ENCODE results near the gene STX8. TPM values are rescaled to one million over a fixed set of nuclear protein-coding genes. Genes with fewer than 3 reads are reported as not detected.

The STX8 gene
- total RNA-seq, 2 experiments from 2014 or later = 75.2 to 75.8 TPM

- ChIA-PET CTCF (interaction anchor here (0.9 to 1.7 kb wide), 12 partner anchors 9 to 526 kb away, joined by 3 to 10 read pairs (median 4); no protein-coding TSS in a partner anchor), POLR2A (no interaction called here)
- Mint-ChIP-seq H3K36me3 (no peaks in the 10 kb centered on the region), H3K4me3 (no peak overlapping the region), H3K27me3 (no peaks in the 10 kb centered on the region), H3K27ac (no peak overlapping the region), H3K9me3 (no peaks in the 10 kb centered on the region), H3K4me1 (ENCODE audit: low read depth) (peaks cover 13% of the 10 kb centered on the region)
- intact Hi-C loops (cut with micrococcal nuclease) = loop anchor here (5.0 to 10.0 kb wide), 2 partner anchors 407 to 525 kb away; no protein-coding TSS in a partner anchor
- DNase-seq = no peak
Measured at GRCh38 chr17:9522074-9522473, 53.5 kb downstream of the STX8 start.

DNA sequence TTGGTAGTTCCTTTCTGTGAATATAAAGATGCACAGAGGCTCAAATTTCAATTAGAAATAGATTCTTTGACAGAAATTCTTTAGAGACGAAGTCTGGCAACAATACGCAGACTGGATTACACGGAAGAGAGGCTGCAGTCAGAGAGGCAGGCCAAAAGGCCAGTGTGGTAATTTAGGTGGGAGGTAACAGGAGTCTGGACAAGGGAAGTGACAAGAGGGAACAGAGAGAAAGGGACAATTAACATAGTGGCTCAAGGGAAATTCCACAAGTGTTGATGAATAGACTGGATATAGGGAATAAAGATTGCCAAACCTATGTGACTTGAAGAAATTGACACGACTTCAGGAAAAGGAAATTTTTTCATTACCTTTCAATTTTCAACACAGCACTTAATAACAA, 54.6 kb downstream of the STX8 start:
- ChIA-PET CTCF (interaction anchor here (0.9 to 1.6 kb wide), 4 partner anchors 115 to 523 kb away, joined by 3 to 6 read pairs (median 6); no protein-coding TSS in a partner anchor), POLR2A (no interaction called here)
- Mint-ChIP-seq H3K27ac (no peak overlapping the region), H3K9me3 (no peaks in the 10 kb centered on the region), H3K36me3 (no peaks in the 10 kb centered on the region), H3K27me3 (no peaks in the 10 kb centered on the region), H3K4me3 (no peak overlapping the region), H3K4me1 (ENCODE audit: low read depth) (peaks cover 15% of the 10 kb centered on the region)
- DNase-seq = no peak
- intact Hi-C loops (cut with micrococcal nuclease) = loop anchor here (5.0 to 10.0 kb wide), 2 partner anchors 406 to 524 kb away; no protein-coding TSS in a partner anchor

DNA sequence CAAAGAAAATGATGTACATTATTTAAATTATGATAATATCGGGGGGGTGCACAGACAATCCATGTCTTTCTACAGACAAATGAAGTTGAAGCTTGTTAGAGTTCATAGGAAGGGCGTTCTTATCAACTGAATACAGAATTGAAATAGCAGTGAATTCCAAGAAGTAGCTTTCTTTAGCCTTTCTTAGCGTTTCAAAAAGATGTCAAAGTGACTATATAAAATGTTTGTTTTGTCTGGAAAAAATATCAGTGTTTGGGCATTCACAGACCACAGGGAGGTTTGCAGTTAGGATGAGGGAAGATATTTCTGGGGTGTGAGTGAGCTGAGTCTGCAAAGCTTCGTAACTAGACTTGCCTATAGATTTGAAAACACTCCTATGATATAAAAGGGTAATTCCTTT, 55.0 kb downstream of the STX8 start:
- Mint-ChIP-seq H3K9me3 (no peaks in the 10 kb centered on the region), H3K4me1 (ENCODE audit: low read depth) (peaks cover 15% of the 10 kb centered on the region), H3K27ac (no peak overlapping the region), H3K27me3 (no peaks in the 10 kb centered on the region), H3K4me3 (no peak overlapping the region), H3K36me3 (no peaks in the 10 kb centered on the region)
- intact Hi-C loops (cut with micrococcal nuclease) = loop anchor here (5.0 to 10.0 kb wide), 2 partner anchors 406 to 523 kb away; no protein-coding TSS in a partner anchor
- ChIA-PET CTCF (interaction anchor here (0.8 to 1.4 kb wide), 5 partner anchors 8 to 523 kb away, joined by 3 to 6 read pairs (median 3); no protein-coding TSS in a partner anchor), POLR2A (no interaction called here)
- no peak for DNase-seq

- Mint-ChIP-seq H3K4me1 (ENCODE audit: low read depth) (peaks cover 15% of the 10 kb centered on the region), H3K36me3 (no peaks in the 10 kb centered on the region), H3K27me3 (no peaks in the 10 kb centered on the region), H3K4me3 (no peak overlapping the region), H3K27ac (no peak overlapping the region), H3K9me3 (no peaks in the 10 kb centered on the region)
- intact Hi-C loops (cut with micrococcal nuclease) = loop anchor here (5.0 to 10.0 kb wide), 3 partner anchors 115 to 522 kb away; no protein-coding TSS in a partner anchor
- ChIA-PET CTCF (interaction anchor here (0.8 to 1.4 kb wide), 5 partner anchors 9 to 522 kb away, joined by 3 to 6 read pairs (median 3); no protein-coding TSS in a partner anchor), POLR2A (no interaction called here)
- no peak for DNase-seq
Measured at GRCh38 chr17:9519583-9520272, 55.9 kb downstream of the STX8 start.

DNA sequence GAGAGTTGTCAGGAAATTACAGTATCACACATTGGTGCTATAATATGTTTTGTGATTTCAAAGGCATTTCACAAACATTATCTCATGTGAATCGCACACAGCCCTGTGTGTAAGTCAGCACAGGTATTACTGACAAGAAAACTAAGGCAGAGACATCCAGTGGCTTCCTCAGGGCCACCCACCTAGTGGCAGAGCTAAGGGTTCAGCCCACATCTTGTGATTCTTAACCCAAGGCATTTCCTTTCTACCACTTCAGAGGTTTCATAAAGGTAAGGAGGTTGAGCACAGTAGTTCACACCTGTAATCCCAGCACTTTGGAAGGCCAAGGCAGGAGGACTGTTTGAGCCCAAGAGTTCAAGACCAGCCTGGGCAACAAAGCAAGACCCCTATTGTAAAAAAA, 58.2 kb downstream of the STX8 start:
- peaks cover 2% of the 10 kb centered on the region for H3K36me3 Mint-ChIP-seq
- no peaks in the 10 kb centered on the region for H3K27me3 Mint-ChIP-seq
- DNase-seq = peak; percentile 32
- H3K4me3 Mint-ChIP-seq = no peak overlapping the region
- no peak overlapping the region for H3K27ac Mint-ChIP-seq
- POLR2A ChIA-PET = no interaction called here
- H3K4me1 Mint-ChIP-seq (ENCODE audit: low read depth) = peaks cover 15% of the 10 kb centered on the region
- intact Hi-C loops (cut with micrococcal nuclease) = loop anchor here (10.0 kb wide), 1 partner anchor 113 kb away; no protein-coding TSS in a partner anchor
- CTCF ChIA-PET = interaction anchor here (1.1 kb wide), 1 partner anchor 114 kb away, joined by 3 read pairs; no protein-coding TSS in a partner anchor
- H3K9me3 Mint-ChIP-seq = no peaks in the 10 kb centered on the region

GRCh38 chr17:9513266-9513665, 62.4 kb downstream of the STX8 start:
- DNase-seq = no peak
- Mint-ChIP-seq H3K4me1 (ENCODE audit: low read depth) (peaks cover 22% of the 10 kb centered on the region), H3K9me3 (peaks cover 23% of the 10 kb centered on the region), H3K4me3 (no peak overlapping the region), H3K36me3 (peaks cover 21% of the 10 kb centered on the region), H3K27ac (no peak overlapping the region), H3K27me3 (no peaks in the 10 kb centered on the region)
- intact Hi-C loops (cut with micrococcal nuclease) = loop anchor here (10.0 kb wide), 1 partner anchor 108 kb away; no protein-coding TSS in a partner anchor
- ChIA-PET CTCF (no interaction called here), POLR2A (interaction anchor here (1.0 kb wide), 1 partner anchor 17 kb away, joined by 3 read pairs; no protein-coding TSS in a partner anchor)

DNA sequence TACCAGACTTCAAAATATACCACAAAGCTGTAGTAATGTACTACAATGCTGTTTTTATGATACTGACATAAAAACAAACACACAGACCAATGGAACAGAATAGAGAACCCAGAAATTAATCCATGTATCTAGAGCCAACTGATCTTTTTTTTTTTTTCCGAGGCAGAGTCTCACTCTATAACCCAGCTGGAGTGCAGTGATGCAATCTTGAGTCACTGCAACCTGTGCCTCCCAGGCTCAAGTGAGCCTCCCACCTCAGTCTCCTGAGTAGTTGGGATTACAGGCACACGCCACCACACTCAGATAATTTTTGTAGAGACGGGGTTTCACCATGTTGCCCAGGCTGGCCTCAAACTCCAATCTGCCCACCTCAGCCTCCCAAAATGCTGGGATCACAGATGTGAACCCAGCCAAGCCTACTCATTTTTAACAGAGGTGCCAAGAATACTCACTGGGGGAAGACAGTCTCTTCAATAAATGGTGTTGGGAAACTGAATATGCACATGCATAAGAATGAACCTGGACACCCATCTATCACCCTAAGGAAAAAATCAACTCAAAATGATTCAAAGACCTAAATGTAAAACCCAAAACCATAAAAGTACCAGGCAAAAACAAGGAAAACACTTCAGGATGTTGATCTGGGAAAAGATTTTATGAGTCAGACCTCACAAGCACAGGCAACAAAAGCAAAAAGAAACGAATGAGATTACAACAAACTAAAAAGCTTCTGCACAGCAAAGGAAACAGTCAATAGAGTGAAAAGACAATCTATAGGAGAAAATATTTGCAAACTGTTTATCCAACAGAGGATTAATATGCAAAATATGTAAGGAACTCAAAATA, 63.1 kb downstream of the STX8 start:
- no peak overlapping the region for H3K4me3 Mint-ChIP-seq

DNA sequence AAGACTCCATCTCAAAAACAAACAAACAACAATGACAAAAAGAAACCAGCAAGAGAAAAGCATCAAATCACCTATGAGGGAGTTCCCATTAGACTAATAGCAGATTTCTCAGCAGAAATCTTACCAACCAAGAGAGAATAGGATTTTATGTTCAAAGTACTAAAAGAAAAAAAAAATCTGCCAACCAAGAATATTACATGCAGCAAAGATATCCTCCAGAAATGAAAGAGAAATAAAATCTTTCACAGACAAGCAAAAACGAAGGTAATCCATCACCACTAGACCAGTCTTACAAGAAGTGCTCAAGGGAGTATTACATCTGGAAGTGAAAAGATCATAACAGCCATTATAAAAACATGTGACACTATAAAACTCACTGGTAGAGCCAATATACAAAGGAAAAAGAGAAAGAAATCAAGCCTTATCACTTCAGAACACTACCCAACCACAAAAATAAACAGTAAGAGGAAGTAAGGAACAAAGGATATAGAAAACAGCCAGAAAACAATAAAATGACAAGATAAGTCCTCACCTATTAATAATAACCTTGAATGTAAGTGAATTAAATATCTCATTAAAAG, 66.3 kb downstream of the STX8 start:
- peaks cover 36% of the 10 kb centered on the region for H3K36me3 Mint-ChIP-seq
- no peak overlapping the region for H3K27ac Mint-ChIP-seq
- no peaks in the 10 kb centered on the region for H3K27me3 Mint-ChIP-seq
- DNase-seq = no peak
- peaks cover 9% of the 10 kb centered on the region for H3K4me1 Mint-ChIP-seq (ENCODE audit: low read depth)
- intact Hi-C loops (cut with micrococcal nuclease) = no loop called here
- ChIA-PET CTCF (no interaction called here), POLR2A (no interaction called here)
- no peak overlapping the region for H3K4me3 Mint-ChIP-seq
- peaks cover 29% of the 10 kb centered on the region for H3K9me3 Mint-ChIP-seq

More for the DNA sequence above, 63.1 kb downstream of the STX8 start:
- DNase-seq = no peak
- Mint-ChIP-seq H3K27ac (no peak overlapping the region), H3K9me3 (peaks cover 29% of the 10 kb centered on the region), H3K36me3 (peaks cover 25% of the 10 kb centered on the region), H3K4me1 (ENCODE audit: low read depth) (peaks cover 15% of the 10 kb centered on the region), H3K27me3 (no peaks in the 10 kb centered on the region)
- POLR2A ChIA-PET = no interaction called here
- CTCF ChIA-PET = interaction anchor here (0.6 kb wide), 1 partner anchor 111 kb away, joined by 3 read pairs; no protein-coding TSS in a partner anchor
- intact Hi-C loops (cut with micrococcal nuclease) = loop anchor here (10.0 kb wide), 1 partner anchor 108 kb away; no protein-coding TSS in a partner anchor

- H3K9me3 Mint-ChIP-seq = no peaks in the 10 kb centered on the region
- no peak overlapping the region for H3K4me3 Mint-ChIP-seq
- peaks cover 12% of the 10 kb centered on the region for H3K36me3 Mint-ChIP-seq
- intact Hi-C loops (cut with micrococcal nuclease) = no loop called here
- DNase-seq = no peak
- H3K4me1 Mint-ChIP-seq (ENCODE audit: low read depth) = no peaks in the 10 kb centered on the region
- H3K27me3 Mint-ChIP-seq = no peaks in the 10 kb centered on the region
- POLR2A ChIA-PET = no interaction called here
- CTCF ChIA-PET = interaction anchor here (0.5 kb wide), 1 partner anchor 505 kb away, joined by 3 read pairs; no protein-coding TSS in a partner anchor
- H3K27ac Mint-ChIP-seq = no peak overlapping the region
Measured at GRCh38 chr17:9499041-9499440, 76.6 kb downstream of the STX8 start.

DNA sequence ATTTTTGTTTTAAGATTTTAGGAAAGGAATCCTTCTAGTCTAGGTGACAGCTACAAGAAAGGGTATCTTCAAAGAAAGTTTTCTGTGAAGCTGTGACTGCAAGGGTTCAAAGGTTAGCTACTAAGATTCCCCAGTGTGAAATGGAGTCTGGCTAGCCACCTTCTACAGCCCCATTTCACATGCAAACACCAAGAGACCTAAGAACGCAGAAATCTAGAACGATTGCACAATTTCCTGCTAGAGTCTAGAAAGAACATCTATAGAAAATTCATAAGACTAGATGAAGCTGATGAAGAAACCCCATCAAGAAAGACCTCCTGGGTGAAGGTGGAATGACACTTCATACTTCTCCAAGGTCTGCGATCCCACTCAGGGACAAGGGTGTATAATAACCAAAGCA, 77.1 kb downstream of the STX8 start:
- Mint-ChIP-seq H3K27me3 (no peaks in the 10 kb centered on the region), H3K27ac (no peak overlapping the region), H3K4me3 (no peak overlapping the region), H3K4me1 (ENCODE audit: low read depth) (no peaks in the 10 kb centered on the region), H3K36me3 (peaks cover 12% of the 10 kb centered on the region), H3K9me3 (no peaks in the 10 kb centered on the region)
- no peak for DNase-seq
- intact Hi-C loops (cut with micrococcal nuclease) = no loop called here
- ChIA-PET POLR2A (no interaction called here), CTCF (no interaction called here)

DNA sequence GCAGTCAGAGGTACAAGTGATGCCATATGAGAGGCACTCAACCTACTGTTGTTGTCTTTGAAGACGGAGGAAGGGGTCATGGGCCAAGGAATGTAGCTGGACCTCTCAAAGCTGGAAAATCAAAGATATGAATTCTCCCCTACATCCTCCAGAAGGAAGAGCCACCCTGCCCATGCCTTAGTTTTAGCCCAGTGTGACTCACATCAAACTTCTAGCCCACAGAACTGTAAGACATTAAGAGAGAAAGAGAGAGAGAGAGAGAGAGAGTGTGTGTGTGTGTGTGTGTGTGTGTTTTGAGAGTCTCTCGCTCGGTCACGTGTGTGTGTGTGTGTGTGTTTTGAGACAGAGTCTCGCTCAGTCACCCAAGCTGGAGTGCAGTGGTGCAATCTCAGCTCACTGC, 87.1 kb downstream of the STX8 start:
- DNase-seq = no peak
- H3K27me3 Mint-ChIP-seq = no peaks in the 10 kb centered on the region
- no peaks in the 10 kb centered on the region for H3K4me1 Mint-ChIP-seq (ENCODE audit: low read depth)
- H3K4me3 Mint-ChIP-seq = no peak overlapping the region
- POLR2A ChIA-PET = no interaction called here
- H3K27ac Mint-ChIP-seq = no peak overlapping the region
- CTCF ChIA-PET = no interaction called here
- H3K36me3 Mint-ChIP-seq = peaks cover 27% of the 10 kb centered on the region
- intact Hi-C loops (cut with micrococcal nuclease) = no loop called here
- no peaks in the 10 kb centered on the region for H3K9me3 Mint-ChIP-seq

DNA sequence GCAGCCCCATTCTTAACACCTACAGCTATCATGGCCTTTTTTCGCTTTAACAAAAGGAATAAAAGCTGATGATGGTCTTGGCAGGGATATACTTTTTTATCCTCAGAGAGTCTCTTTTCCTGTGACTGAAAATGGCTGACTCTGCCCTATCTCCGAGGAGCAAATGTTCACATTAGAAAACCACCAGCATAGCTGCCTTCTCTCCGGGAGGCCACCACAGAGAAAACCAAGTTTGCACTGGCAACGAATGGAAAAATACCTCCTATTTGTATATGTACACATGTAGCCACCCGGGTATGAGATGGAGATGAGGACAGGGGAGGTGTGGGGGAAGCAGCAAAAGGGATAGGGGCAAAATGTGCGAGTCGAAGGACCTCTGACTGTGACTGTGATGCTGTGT, 88.2 kb downstream of the STX8 start:
- no peak for DNase-seq
- intact Hi-C loops (cut with micrococcal nuclease) = no loop called here
- Mint-ChIP-seq H3K27ac (no peak overlapping the region), H3K36me3 (peaks cover 25% of the 10 kb centered on the region), H3K27me3 (no peaks in the 10 kb centered on the region), H3K9me3 (no peaks in the 10 kb centered on the region), H3K4me1 (ENCODE audit: low read depth) (no peaks in the 10 kb centered on the region), H3K4me3 (no peak overlapping the region)
- ChIA-PET CTCF (interaction anchor here (0.5 kb wide), 1 partner anchor 35 kb away, joined by 4 read pairs; no protein-coding TSS in a partner anchor), POLR2A (no interaction called here)

All from activated CD4-positive, alpha-beta memory T cell treated with anti-CD3 and anti-CD28 coated beads for 36 hours (primary cell).